HFFc6 (cell line): ENCODE results near the gene ATXN7L1. TPM values are rescaled to one million over a fixed set of nuclear protein-coding genes. Genes with fewer than 3 reads are reported as not detected.

Experiments used
- DNase-seq: peaks from one replicate; pipeline ENCODE4 v3.0.0-alpha.2; 2018
- H3K27ac Mint-ChIP-seq: 2 replicates; pipeline ENCODE4 v1.8.0; 2020; ENCODE audit warnings: mild to moderate bottlenecking, mixed read lengths
- H3K27me3 Mint-ChIP-seq: 2 replicates; pipeline ENCODE4 v1.8.0; 2021; ENCODE audit warnings: mild to moderate bottlenecking, moderate library complexity, mixed read lengths; ENCODE audit not compliant: insufficient read depth
- H3K36me3 Mint-ChIP-seq: 2 replicates; pipeline ENCODE4 v1.8.0; 2021; ENCODE audit warnings: low read depth, mixed read lengths
- H3K4me1 Mint-ChIP-seq: 2 replicates; pipeline ENCODE4 v1.8.0; 2020; ENCODE audit warnings: low read depth, mixed read lengths
- H3K4me3 Mint-ChIP-seq: 2 replicates; pipeline ENCODE4 v1.8.0; 2020; ENCODE audit warnings: mild to moderate bottlenecking, moderate library complexity, mixed read lengths
- H3K9me3 Mint-ChIP-seq: 2 replicates; pipeline ENCODE4 v1.8.0; 2020; ENCODE audit warnings: mild to moderate bottlenecking, mixed read lengths
- CTCF ChIP-seq: fragments of 200-600 bp; sonication (generic); IDR thresholded peaks from 2 replicates; pipeline ENCODE4 v1.5.0; 2021; ENCODE audit warnings: antibody characterized with exemption, mild to moderate bottlenecking
- total RNA-seq, 6 experiments: library from RNA; stranded (reverse); fragmentation: NEBNext Ultra II Directional; extraction: Animal tissue kit (Norgen Biotek cat#: 25700); gene quantifications; 2 replicates in 1 of 6; 3 replicates in 5 of 6; pipeline ENCODE4 v1.2.3, GENCODE V29; 2021

The ATXN7L1 gene
- total RNA-seq, 6 experiments from 2014 or later: 8.4 to 11.4 (median 9.8) TPM

GRCh38 chr7:105916603-105917002, 40.2 kb upstream of the ATXN7L1 start:
- H3K4me3 Mint-ChIP-seq: no peak overlapping the region
- H3K27me3 Mint-ChIP-seq: no peaks in the 10 kb centered on the region; the same call in 1 of the 2 replicates
- H3K4me1 Mint-ChIP-seq: peaks cover 26% of the 10 kb centered on the region
- TF ChIP-seq CTCF: no peak
- H3K36me3 Mint-ChIP-seq: peaks cover 13% of the 10 kb centered on the region
- H3K27ac Mint-ChIP-seq: no peak overlapping the region
- no peaks in the 10 kb centered on the region for H3K9me3 Mint-ChIP-seq
- DNase-seq: peak; percentile 34

GRCh38 chr7:105913947-105914346, 37.5 kb upstream of the ATXN7L1 start:
- Mint-ChIP-seq H3K36me3 (peaks cover 19% of the 10 kb centered on the region), H3K9me3 (peaks cover 3% of the 10 kb centered on the region; the same call in 1 of the 2 replicates), H3K4me1 (peaks cover 30% of the 10 kb centered on the region), H3K4me3 (no peak overlapping the region), H3K27me3 (no peaks in the 10 kb centered on the region; the same call in 1 of the 2 replicates), H3K27ac (no peak overlapping the region)
- no peak for DNase-seq
- no peak for TF ChIP-seq CTCF

GRCh38 chr7:105911961-105912575, 35.7 kb upstream of the ATXN7L1 start:
- Mint-ChIP-seq H3K4me3 (no peak overlapping the region), H3K9me3 (peaks cover 3% of the 10 kb centered on the region; the same call in 1 of the 2 replicates), H3K36me3 (peaks cover 19% of the 10 kb centered on the region), H3K27me3 (no peaks in the 10 kb centered on the region; the same call in 1 of the 2 replicates), H3K27ac (peak overlapping the region; percentile 60; the same call in 1 of the 2 replicates), H3K4me1 (peaks cover 29% of the 10 kb centered on the region)
- peak; percentile 70 for DNase-seq
- TF ChIP-seq CTCF: no peak

- Mint-ChIP-seq H3K4me1 (peaks cover 27% of the 10 kb centered on the region), H3K27me3 (peaks cover 1% of the 10 kb centered on the region), H3K27ac (no peak overlapping the region), H3K36me3 (peaks cover 15% of the 10 kb centered on the region), H3K9me3 (peaks cover 3% of the 10 kb centered on the region; the same call in 1 of the 2 replicates), H3K4me3 (no peak overlapping the region)
- no peak for DNase-seq
- TF ChIP-seq CTCF: no peak
Observed at GRCh38 chr7:105910172-105910571, 33.8 kb upstream of the ATXN7L1 start.

- DNase-seq: no peak
- Mint-ChIP-seq H3K27ac (no peak overlapping the region; the same call in 1 of the 2 replicates), H3K9me3 (peaks cover 3% of the 10 kb centered on the region; the same call in 1 of the 2 replicates), H3K36me3 (peaks cover 15% of the 10 kb centered on the region), H3K4me3 (no peak overlapping the region), H3K4me1 (peaks cover 27% of the 10 kb centered on the region), H3K27me3 (peaks cover 1% of the 10 kb centered on the region)
- no peak for TF ChIP-seq CTCF
Observed at GRCh38 chr7:105909742-105910141, 33.3 kb upstream of the ATXN7L1 start.
